DND-41 (cell line): ENCODE measurements around the gene SBK3.

Source experiments
- ATAC-seq: fragments of 200-7000 bp; cut with Tn5 transposase; 3 replicates; pipeline ENCODE4 v1.9.1; 2021; ENCODE audit warnings: low read depth; ENCODE audit not compliant: insufficient read depth
- DNase-seq: peaks from one replicate; pipeline ENCODE4 v3.0.0-alpha.2; 2020
- H2AFZ ChIP-seq: 2 replicates; pipeline ENCODE4 v1.6.0; 2012; ENCODE audit warnings: low read depth, low read length
- H3K27ac ChIP-seq: 2 replicates; pipeline ENCODE4 v1.5.1; 2012; ENCODE audit warnings: low read length, inconsistent platforms
- H3K27me3 ChIP-seq: fragments of 200-600 bp; sonication (generic); 2 replicates; pipeline ENCODE4 v1.6.0; 2012; ENCODE audit warnings: low read length, mild to moderate bottlenecking, inconsistent platforms; ENCODE audit not compliant: insufficient read depth, poor library complexity
- H3K36me3 ChIP-seq: 2 replicates; pipeline ENCODE4 v1.5.1; 2012; ENCODE audit warnings: low read length, inconsistent platforms; ENCODE audit not compliant: insufficient read depth
- H3K4me1 ChIP-seq: 2 replicates; pipeline ENCODE4 v1.5.1; 2012; ENCODE audit warnings: mild to moderate bottlenecking, low read length; ENCODE audit not compliant: insufficient read depth
- H3K4me2 ChIP-seq: 2 replicates; pipeline ENCODE4 v1.6.0; 2012; ENCODE audit warnings: mild to moderate bottlenecking, moderate library complexity, low read length, inconsistent platforms; ENCODE audit not compliant: insufficient read depth
- H3K4me3 ChIP-seq, 2 experiments: fragments of 200-600 bp in 1 of 2; shearing (Covaris generic) in 1 of 2; 2 replicates each; pipeline ENCODE4 v1.5.1; 2012 to 2016; ENCODE audit warnings: inconsistent platforms in 2 of 2, low read length in 2 of 2, mild to moderate bottlenecking in 2 of 2, low read depth in 1 of 2, moderate library complexity in 1 of 2
- H3K79me2 ChIP-seq: 2 replicates; pipeline ENCODE4 v1.6.0; 2012; ENCODE audit warnings: low read length, inconsistent platforms; ENCODE audit not compliant: insufficient read depth
- H3K9ac ChIP-seq: 2 replicates; pipeline ENCODE4 v1.6.0; 2012; ENCODE audit warnings: low read depth, mild to moderate bottlenecking, inconsistent platforms, low read length, moderate library complexity
- H3K9me3 ChIP-seq: 2 replicates; pipeline ENCODE4 v1.5.1; 2012; ENCODE audit warnings: low read length, moderate library complexity, mild to moderate bottlenecking, inconsistent platforms; ENCODE audit not compliant: insufficient read depth, severe bottlenecking
- H4K20me1 ChIP-seq: 2 replicates; pipeline ENCODE4 v1.6.0; 2012; ENCODE audit warnings: low read length; ENCODE audit not compliant: insufficient read depth
- CTCF ChIP-seq: IDR thresholded peaks from 2 replicates; pipeline ENCODE4 v1.5.1; 2012; ENCODE audit warnings: borderline replicate concordance, low read length, moderate library complexity, mild to moderate bottlenecking; ENCODE audit not compliant: poor library complexity, severe bottlenecking; ENCODE audit errors: extremely low read depth
- EZH2 ChIP-seq: IDR thresholded peaks from 3 replicates; pipeline ENCODE4 v1.6.1; 2012; ENCODE audit warnings: borderline replicate concordance, low read depth, mild to moderate bottlenecking, moderate library complexity, low read length, inconsistent platforms; ENCODE audit not compliant: severe bottlenecking

SBK3 gene

GRCh38 chr19:55520691-55521292, 24.6 kb downstream of the SBK3 start:
- no peaks in the 10 kb centered on the region for H4K20me1 ChIP-seq
- H3K4me1 ChIP-seq: peaks cover 10% of the 10 kb centered on the region
- H3K79me2 ChIP-seq: no peaks in the 10 kb centered on the region
- H2AFZ ChIP-seq: no peak overlapping the region
- H3K9me3 ChIP-seq: no peaks in the 10 kb centered on the region
- H3K9ac ChIP-seq: no peak overlapping the region
- no peak for TF ChIP-seq CTCF
- TF ChIP-seq EZH2: no peak
- no peaks in the 10 kb centered on the region for H3K36me3 ChIP-seq
- H3K4me3 ChIP-seq: no peak overlapping the region
- no peak for ATAC-seq
- no peak overlapping the region for H3K4me2 ChIP-seq
- DNase-seq: no peak
- H3K27ac ChIP-seq: no peak overlapping the region
- H3K27me3 ChIP-seq: no peaks in the 10 kb centered on the region

- no peak overlapping the region for H3K9ac ChIP-seq
- no peaks in the 10 kb centered on the region for H3K9me3 ChIP-seq
- H4K20me1 ChIP-seq: no peaks in the 10 kb centered on the region
- no peaks in the 10 kb centered on the region for H3K36me3 ChIP-seq
- H3K27me3 ChIP-seq: no peaks in the 10 kb centered on the region
- no peak overlapping the region for H3K4me3 ChIP-seq
- DNase-seq (no peak), ATAC-seq (no peak)
- no peak overlapping the region for H2AFZ ChIP-seq
- no peak overlapping the region for H3K27ac ChIP-seq
- TF ChIP-seq CTCF (no peak), EZH2 (no peak)
- no peak overlapping the region for H3K4me2 ChIP-seq
- H3K79me2 ChIP-seq: no peaks in the 10 kb centered on the region
- H3K4me1 ChIP-seq: peaks cover 10% of the 10 kb centered on the region
Measured at GRCh38 chr19:55519451-55520311, 25.7 kb downstream of the SBK3 start.

GRCh38 chr19:55516878-55517620, 28.3 kb downstream of the SBK3 start:
- DNase-seq (peak; percentile 87), ATAC-seq (peak; percentile 100)
- Histone ChIP-seq H4K20me1 (no peaks in the 10 kb centered on the region), H2AFZ (peak overlapping the region; percentile 50), H3K79me2 (no peaks in the 10 kb centered on the region), H3K4me2 (peak overlapping the region; percentile 56), H3K9me3 (no peaks in the 10 kb centered on the region), H3K36me3 (no peaks in the 10 kb centered on the region), H3K4me1 (peaks cover 10% of the 10 kb centered on the region), H3K27ac (no peak overlapping the region), H3K4me3 (peak overlapping the region in 1 of 2 experiments; percentile 31; a peak in 1 of 4 replicates), H3K27me3 (no peaks in the 10 kb centered on the region), H3K9ac (peak overlapping the region; percentile 5; the same call in 1 of the 2 replicates)
- TF ChIP-seq CTCF (peak; percentile 96), EZH2 (no peak)
